Ectodermal cell (in vitro differentiated cells): ENCODE data around the gene MDGA2.
"Not testable (repeated sequence)": the region's sequence is repeated elsewhere in the genome, so short reads cannot be mapped to it uniquely, and the experiment has no call there.

Experiments
- H3K27ac ChIP-seq: 2 replicates; pipeline ENCODE4 v1.7.0; 2013; ENCODE audit warnings: mild to moderate bottlenecking, low read depth, low read length; ENCODE audit not compliant: insufficient read depth, poor library complexity, severe bottlenecking
- H3K27me3 ChIP-seq: 2 replicates; pipeline ENCODE4 v1.7.0; 2013; ENCODE audit warnings: mild to moderate bottlenecking, low read length; ENCODE audit not compliant: insufficient read depth, control insufficient read depth, poor library complexity, severe bottlenecking
- H3K36me3 ChIP-seq: one replicate; pipeline ENCODE4 v1.7.0; 2013; ENCODE audit warnings: low read length; ENCODE audit not compliant: control insufficient read depth, insufficient read depth
- H3K4me1 ChIP-seq: one replicate; pipeline ENCODE4 v1.7.0; 2013; ENCODE audit warnings: low read length; ENCODE audit not compliant: control insufficient read depth, insufficient read depth
- H3K4me3 ChIP-seq: 2 replicates; pipeline ENCODE4 v1.7.0; 2013; ENCODE audit warnings: low read depth, low read length, control low read depth; ENCODE audit not compliant: insufficient read depth
- H3K9me3 ChIP-seq: 2 replicates; pipeline ENCODE4 v1.7.0; 2013; ENCODE audit warnings: mild to moderate bottlenecking, low read length, moderate library complexity; ENCODE audit not compliant: control insufficient read depth
- WGBS, 2 experiments: methylation state at CpG; one replicate each; pipeline ENCODE4 v1.1.7; 2013; ENCODE audit warnings: missing lambda C conversion rate in 2 of 2; 5-methylcytosine and 5-hydroxymethylcytosine counted together

Gene MDGA2

DNA sequence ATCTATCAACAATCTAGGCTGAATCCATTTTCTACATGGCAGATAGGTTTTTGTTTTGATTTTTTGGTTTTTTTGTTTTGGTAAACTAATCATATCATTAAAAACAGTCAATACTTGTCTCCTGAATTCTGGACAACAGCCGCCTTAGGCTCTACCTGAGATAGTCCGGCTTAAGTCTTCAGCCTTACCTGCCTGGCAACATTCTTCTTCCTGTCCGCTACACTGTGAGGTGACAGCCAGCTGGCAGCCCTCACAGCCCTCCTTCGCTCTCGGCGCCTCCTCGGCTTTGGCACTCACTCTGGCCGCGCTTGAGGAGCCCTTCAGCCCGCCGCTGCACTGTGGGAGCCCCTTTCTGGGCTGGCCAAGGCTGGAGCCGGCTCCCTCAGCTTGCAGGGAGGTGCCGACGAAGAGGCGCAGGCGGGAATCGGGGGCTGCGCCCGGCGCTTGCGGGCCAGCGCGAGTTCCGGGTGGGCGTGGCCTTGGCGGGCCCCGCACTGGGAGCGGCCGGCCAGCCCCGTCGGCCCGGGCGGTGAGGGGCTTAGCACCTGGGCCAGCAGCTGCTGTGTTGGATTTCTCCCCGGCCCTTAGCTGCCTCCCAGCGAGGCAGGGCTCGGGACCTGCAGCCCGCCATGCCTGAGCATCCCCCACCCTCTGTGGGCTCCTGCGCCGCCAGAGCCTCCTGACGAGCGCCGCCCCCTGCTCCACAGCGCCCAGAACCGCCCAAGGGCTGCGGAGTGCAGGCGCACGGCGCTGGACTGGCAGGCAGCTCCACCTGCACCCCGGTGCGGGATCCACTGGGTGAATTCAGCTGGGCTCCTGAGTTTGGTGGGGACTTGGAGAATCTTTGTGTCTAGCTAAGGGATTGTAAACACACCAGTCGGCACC lies 49.0 kb downstream of the MDGA2 start:
- Histone ChIP-seq H3K9me3 (no peaks in the 10 kb centered on the region), H3K27ac (no peak overlapping the region), H3K4me1 (no peaks in the 10 kb centered on the region), H3K4me3 (no peak overlapping the region), H3K27me3 (no peaks in the 10 kb centered on the region), H3K36me3 (no peaks in the 10 kb centered on the region)
- WGBS, 2 experiments = 94 to 96% methylated on average over 51 of the region's 51 CpGs

DNA sequence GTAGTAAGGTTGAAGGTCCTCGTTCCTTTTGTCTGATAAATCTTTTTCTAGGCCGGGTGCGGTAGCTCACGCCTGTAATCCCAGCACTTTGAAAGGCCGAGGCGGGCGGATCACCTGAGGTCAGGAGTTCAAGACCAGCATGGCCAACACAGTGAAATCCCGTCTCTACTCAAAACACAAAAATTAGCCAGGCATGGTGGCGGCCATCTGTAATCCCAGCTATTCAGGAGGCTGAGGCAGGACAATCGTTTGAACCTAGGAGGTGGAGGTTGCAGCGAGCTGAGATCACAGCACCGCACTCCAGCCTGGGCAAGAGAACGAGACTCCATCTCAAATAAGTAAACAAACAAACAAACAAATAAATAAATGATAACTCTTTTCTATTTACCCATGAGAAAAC lies 51.3 kb downstream of the MDGA2 start:
- not testable (repeated sequence) for H3K27ac ChIP-seq, H3K9me3 ChIP-seq, H3K4me1 ChIP-seq, H3K27me3 ChIP-seq, H3K4me3 ChIP-seq, H3K36me3 ChIP-seq
- WGBS, 2 experiments = 89 to 91% methylated on average over 12 to 13 of the region's 13 CpGs

DNA sequence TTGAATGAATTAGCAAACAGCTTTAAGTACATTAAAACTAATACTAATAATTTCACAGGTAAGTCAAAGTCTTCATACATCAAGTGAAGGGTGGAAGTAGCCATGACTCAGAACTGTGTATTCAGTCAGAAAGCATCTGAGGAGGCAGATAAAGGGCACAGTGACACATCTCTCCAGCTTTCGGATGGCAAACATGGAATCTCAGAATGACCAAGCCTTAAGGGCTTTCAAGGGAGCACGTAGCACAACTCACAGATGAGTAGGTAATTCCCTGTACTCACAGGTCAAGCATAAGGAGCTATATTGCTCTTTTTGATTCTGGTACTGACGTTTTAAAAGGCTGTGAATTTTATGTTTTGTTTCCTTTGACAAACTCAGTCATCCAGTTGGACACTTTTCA lies 56.0 kb downstream of the MDGA2 start:
- H3K4me3 ChIP-seq = no peak overlapping the region
- H3K9me3 ChIP-seq = no peaks in the 10 kb centered on the region
- no peaks in the 10 kb centered on the region for H3K27me3 ChIP-seq
- no peaks in the 10 kb centered on the region for H3K36me3 ChIP-seq
- WGBS, 2 experiments = 93 to 95% methylated on average over 2 to 3 of the region's 3 CpGs
- H3K27ac ChIP-seq = no peak overlapping the region
- H3K4me1 ChIP-seq = no peaks in the 10 kb centered on the region

DNA sequence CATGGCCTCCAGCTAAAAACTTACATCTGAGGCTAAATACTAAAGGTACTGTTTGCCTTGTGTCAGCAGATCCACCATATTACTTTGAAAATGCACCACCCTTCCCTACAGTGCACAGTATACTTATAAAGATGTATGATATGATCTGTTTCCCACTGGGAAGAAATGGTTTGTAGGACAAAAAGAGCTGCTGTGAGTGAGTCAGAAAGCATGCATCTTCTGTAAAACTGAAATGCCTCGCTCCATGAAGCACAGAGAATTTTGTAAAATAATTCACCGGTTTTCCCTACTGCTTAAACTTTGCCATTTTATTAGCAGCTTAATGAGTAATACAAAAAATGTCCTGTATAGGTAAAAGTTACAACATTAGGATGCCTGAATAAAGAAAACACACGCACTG lies 68.8 kb downstream of the MDGA2 start:
- 98 to 100% methylated on average over 1 to 3 of the region's 3 CpGs for WGBS, 2 experiments
- no peaks in the 10 kb centered on the region for H3K4me1 ChIP-seq

DNA sequence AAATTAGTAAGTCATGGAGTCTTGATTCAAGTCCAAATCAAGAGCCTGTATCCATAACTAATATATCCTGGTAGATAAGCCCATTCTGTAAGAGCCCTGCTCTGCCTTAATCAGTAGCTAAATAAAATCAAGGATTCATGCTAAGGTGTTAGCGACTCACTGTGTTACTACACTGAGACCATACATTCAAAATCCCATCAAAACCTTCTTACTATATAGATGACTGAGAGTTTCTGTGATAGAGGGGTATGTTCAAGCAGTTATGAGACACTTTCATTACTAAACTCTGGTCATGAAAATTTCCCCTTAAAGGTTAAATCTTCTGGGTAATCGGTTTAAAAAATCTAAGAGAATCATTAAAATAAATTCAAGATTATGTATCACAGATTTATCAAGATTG lies 78.5 kb downstream of the MDGA2 start:
- no peak overlapping the region for H3K4me3 ChIP-seq
- H3K27ac ChIP-seq = no peak overlapping the region
- no peaks in the 10 kb centered on the region for H3K4me1 ChIP-seq
- no peaks in the 10 kb centered on the region for H3K9me3 ChIP-seq
- no peaks in the 10 kb centered on the region for H3K36me3 ChIP-seq
- no peaks in the 10 kb centered on the region for H3K27me3 ChIP-seq
- WGBS, 2 experiments = 89% methylated on average over 1 of the region's 2 CpGs; no CpG with 5 or more reads in 1 of the 2 experiments

More for the DNA sequence above, 68.8 kb downstream of the MDGA2 start:
- Histone ChIP-seq H3K36me3 (no peaks in the 10 kb centered on the region), H3K9me3 (no peaks in the 10 kb centered on the region), H3K4me3 (no peak overlapping the region), H3K27ac (no peak overlapping the region), H3K27me3 (no peaks in the 10 kb centered on the region)

DNA sequence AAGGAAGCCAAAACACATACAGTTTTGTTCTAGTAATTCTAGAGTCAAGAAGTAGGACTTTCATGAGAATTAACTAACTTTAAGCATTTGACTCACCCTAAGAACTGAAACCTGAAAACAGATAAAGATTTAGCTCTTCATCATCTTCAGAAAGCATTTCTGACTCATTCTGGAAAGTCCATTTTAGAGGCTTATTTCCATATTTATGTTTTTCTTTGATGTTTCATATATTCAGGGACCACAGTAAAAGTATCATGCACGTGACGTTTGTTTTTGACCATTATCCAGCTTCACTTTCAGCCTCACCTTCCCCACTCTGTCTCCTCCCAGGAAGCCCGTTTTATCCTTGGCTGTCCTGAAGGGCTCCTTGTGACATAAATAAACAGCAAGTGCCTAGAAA lies 79.2 kb downstream of the MDGA2 start:
- 88 to 94% methylated on average over 3 of the region's 3 CpGs for WGBS, 2 experiments
- H3K27ac ChIP-seq = no peak overlapping the region
- H3K36me3 ChIP-seq = no peaks in the 10 kb centered on the region
- H3K9me3 ChIP-seq = no peaks in the 10 kb centered on the region
- H3K4me1 ChIP-seq = no peaks in the 10 kb centered on the region
- H3K27me3 ChIP-seq = no peaks in the 10 kb centered on the region
- H3K4me3 ChIP-seq = no peak overlapping the region

DNA sequence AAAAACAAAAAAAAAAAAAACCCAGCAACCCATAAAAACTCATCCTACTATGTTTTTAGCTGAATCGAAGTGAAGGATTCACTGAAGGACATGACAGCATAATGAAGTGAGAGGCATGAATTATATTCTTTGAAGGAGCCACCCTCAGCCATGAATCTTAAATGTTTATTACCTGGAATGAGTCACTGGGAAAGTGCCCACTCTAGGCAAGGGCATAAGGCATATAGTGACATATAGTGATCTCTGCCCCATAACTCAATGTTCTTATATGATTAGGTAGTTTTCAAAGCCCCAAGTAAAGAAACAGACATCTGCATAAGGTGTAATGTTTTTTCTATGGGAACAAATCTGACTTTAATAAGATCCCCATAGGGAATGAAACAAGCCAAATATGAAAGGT lies 79.9 kb downstream of the MDGA2 start:
- Histone ChIP-seq H3K27me3 (no peaks in the 10 kb centered on the region), H3K27ac (no peak overlapping the region), H3K36me3 (no peaks in the 10 kb centered on the region), H3K4me3 (no peak overlapping the region), H3K4me1 (no peaks in the 10 kb centered on the region), H3K9me3 (no peaks in the 10 kb centered on the region)
- 100% methylated on average over 1 of the region's 1 CpG; no CpG with 5 or more reads in 1 of the 2 experiments for WGBS, 2 experiments

DNA sequence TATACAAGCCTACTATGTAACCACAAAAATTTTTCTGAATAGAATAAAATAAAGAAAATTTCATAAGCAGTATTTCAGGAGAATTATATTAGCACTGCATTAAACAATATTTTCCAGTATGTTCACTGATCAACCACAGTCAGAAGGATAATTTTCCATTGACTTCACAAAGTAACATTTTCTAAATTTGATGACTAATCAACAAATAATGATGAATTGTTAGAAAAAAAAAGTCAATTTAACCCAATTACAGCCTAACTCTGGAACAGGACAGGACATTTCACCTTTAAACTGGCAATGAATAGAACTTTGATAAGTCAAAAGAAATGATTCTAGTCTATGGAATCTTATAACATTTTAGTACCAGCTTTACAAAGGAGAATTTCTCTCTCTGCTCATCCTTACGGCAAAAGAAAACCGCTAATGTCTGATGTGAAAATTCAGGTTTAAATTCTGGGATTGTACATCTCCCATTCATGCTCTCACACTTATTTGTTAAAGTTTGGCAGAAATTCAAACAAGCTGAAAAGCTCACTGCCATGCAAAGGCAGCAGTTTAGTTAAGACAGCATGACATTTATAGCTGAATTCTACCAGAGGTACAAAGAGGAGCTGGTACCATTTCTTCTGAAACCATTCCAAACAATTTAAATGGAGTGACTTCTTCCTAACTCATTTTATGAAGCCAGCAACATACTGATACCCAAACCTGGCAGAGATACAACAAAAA lies 84.5 kb downstream of the MDGA2 start:
- no peak overlapping the region for H3K4me3 ChIP-seq
- no peak overlapping the region for H3K27ac ChIP-seq
- no peaks in the 10 kb centered on the region for H3K27me3 ChIP-seq
- H3K9me3 ChIP-seq = no peaks in the 10 kb centered on the region
- no peaks in the 10 kb centered on the region for H3K4me1 ChIP-seq
- WGBS, 2 experiments = 50 to 100% methylated on average over 1 to 2 of the region's 2 CpGs
- H3K36me3 ChIP-seq = no peaks in the 10 kb centered on the region

DNA sequence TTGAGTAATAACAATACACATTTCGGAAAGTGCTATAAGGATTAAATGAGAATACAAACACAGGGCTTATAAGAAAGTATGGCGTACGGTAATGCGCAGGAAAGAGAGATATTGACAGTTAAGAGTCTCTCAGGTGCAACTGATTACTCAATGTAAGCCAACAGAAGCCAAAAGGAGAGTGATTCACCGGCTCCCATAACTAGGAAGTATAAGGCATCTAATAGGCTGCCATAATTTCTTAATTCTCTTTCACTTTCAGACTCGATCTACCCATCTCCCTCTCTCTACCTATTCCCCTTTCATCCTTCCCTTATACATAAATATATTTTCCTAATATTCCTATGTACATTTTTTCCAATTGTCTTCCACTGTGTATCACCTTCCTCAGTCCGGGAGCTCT lies 90.0 kb downstream of the MDGA2 start:
- Histone ChIP-seq H3K9me3 (no peaks in the 10 kb centered on the region), H3K4me3 (no peak overlapping the region), H3K27ac (no peak overlapping the region), H3K4me1 (no peaks in the 10 kb centered on the region), H3K27me3 (no peaks in the 10 kb centered on the region), H3K36me3 (no peaks in the 10 kb centered on the region)
- 94% methylated on average over 6 to 7 of the region's 7 CpGs for WGBS, 2 experiments

DNA sequence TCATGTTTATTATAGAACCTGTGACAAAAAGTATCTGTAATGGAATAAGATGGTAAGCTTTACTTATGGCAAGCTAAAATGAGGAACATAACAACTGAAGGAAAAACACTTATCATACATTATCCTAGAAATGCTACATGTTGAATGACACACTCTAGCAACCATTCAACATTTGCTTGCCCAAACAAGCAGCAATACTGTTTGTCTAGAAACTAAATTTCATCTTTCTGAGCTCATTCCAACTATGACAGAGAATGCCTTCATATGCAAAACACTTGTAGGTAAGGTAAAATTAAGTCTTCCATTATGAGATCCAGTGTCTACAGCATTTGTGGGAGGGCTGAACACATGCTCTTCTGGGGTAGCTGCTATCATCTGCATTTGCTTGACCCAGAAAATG lies 108.1 kb downstream of the MDGA2 start:
- Histone ChIP-seq H3K4me1 (no peaks in the 10 kb centered on the region), H3K9me3 (no peaks in the 10 kb centered on the region), H3K4me3 (no peak overlapping the region), H3K27ac (no peak overlapping the region), H3K27me3 (no peaks in the 10 kb centered on the region), H3K36me3 (no peaks in the 10 kb centered on the region)
